Measurements from ENCODE around the gene CTIF.

The CTIF gene

DNA sequence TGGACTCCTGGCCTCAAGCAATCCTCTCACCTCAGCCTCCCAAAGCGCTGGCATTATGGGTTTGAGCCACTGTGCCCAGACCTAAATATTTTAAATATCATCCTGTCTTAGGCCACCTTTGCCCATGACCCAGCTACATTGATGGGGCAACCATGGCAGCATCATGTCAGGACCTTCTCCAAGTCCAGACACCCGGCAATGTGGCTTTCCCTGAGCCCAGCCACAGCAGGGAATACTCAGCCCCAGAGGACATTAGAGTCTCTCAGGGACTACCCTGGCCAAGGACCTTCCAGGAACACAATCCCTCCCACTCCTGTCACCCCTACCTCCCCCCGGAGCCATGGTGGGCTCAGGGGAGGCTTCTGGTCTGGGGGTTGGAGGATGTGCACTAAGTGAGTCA lies 339.1 kb downstream of the CTIF start:
- DNase-seq: no peak

DNA sequence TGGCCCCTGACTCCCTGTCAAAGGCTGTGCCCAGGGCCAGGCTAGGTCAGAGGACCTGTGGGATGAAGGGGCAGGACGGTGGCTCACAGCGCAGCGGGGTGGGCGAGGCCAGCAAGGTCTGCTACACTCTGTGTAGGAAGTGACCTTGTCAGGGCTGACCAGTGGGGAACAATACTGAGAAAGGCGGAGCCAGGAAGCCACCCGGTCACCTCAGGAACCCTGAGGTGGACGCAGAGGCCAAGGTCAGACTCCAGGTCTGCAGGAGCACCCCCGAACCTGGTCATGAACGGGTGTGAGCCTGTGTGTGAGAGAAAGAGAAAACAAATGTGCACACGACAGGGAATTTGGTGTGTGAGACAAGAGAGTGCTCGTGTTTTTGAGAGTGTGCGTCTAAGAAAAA lies 339.6 kb downstream of the CTIF start:
- no peak for DNase-seq

DNA sequence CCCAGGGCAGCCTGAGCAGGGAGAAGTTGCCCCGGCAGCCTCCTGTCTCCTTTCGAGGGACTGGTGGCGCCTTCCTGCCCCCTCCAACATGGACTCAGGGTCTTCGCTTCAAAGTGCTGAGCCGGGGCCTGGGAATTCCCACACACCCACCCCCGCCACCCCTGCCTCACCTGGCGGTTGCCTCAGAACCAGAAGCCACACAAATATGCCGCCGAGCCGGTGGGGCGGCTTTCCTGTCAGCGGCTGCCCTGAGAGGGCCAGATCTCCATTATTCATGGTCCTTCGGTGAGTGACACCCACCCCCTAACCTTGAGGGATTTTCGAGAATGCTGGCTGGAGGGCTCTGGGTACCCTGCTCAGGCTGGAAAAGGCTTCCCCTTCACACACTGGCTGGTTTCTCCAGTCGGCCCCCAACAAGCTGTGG lies 340.2 kb downstream of the CTIF start:
- DNase-seq: no peak

DNA sequence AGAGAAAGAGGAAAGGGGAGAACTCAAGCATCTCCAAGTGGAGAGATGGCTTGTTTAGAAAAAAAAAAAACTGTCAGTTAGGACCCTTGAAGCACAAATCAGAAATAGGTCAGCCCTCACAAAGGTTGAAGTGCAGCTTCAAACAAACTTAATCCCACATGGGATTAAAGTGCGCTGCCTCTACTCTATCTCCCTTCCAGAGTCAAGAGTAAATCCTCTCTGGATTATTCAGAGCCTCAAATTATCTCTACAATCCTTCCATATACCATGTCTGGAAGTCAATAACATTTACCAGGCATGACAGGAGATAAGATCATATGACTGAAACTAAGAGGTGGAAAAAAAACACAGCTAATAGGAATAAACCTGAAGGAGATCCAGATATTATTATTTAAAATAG lies 342.1 kb downstream of the CTIF start:
- DNase-seq: no peak

DNA sequence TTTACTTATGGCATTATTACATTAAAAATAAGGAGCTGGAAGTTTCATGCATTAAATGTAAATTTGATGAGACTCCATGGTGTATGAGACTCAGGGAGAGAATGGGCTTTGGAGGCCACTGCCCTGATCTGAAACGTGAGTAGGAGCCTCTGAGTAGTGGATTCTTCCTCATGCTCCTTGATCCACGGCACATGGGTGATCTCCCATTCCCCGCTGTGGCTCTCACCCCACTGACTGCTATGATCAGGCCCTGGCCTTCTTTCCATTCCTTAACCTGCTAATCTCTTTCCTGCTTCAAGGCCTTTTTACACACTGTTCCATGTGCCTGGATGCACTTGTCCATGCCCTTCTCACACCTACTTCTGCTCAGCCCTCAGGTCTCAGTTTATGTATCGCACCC lies 343.5 kb downstream of the CTIF start:
- no peak for DNase-seq

DNA sequence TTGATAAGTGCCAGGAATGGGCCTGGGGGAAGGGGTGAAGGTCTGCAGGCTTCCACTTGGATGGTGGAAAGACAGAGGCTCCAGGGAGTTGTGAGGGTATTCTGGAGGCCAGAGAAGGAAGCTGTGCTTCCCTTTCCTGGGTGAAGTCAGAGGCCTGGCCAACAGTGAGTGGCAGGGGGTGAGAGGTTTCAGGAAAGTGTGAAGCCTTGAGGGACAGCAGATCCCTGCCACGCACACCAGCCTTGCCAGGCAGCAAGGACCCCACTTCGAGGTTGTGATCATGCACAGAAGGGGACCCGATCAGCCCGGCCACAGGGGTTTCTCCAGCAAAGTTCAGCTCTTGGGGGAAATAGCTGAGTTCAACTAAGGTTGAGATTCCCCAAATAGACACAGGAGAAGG lies 345.5 kb downstream of the CTIF start:
- no peak for DNase-seq

DNA sequence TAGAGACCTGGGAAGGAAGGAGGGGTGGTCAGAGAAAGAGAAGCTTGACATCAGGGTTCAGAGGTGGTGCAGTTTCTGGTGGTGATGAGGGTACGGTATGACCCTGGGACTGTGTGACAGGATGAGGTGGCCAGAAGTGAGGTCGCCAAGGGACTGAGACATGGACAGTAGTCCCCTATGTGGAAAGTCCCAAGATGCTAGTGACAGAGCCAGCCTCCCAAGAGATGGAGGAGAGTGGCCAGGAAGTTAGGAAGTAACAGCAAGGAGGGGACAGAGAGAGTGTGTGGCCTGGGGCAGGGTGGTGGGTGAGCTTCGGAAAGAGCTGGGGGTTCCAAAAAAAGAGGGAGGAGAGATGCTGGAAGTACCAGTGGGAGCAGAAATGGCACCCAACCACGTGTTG lies 345.9 kb downstream of the CTIF start:
- DNase-seq: no peak

DNA sequence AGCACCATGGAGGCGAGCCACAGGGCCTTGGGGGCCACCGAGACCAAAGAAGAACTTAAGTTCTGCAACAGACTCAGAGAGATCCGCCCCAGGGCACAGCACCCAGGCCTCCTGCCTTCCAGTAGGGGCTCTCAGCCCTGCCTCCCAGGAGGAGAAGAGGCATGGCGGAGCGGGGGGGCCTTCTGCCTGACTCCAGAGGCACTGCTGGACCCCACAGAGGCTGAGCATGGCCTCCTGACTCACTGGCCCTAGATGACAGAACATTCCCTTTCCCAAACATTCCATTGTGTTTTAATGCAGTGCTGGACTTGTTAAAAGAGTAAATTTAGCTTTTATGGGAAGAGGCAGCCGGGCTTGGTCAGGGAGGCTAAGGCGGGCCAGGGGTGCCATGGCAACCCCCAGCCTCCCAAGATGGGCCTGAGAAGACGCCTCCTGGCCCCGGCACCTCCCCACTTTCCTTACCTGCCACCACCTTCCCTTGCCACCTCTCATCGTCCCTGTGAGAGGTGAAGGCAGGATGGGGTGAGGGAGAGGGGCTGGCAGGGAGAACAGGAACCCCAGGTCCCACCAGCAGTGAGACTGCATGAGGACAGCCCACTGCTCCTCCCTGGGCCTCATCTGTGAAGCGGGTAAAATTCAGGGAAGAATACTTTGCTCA lies 346.6 kb downstream of the CTIF start:
- no peak for DNase-seq

DNA sequence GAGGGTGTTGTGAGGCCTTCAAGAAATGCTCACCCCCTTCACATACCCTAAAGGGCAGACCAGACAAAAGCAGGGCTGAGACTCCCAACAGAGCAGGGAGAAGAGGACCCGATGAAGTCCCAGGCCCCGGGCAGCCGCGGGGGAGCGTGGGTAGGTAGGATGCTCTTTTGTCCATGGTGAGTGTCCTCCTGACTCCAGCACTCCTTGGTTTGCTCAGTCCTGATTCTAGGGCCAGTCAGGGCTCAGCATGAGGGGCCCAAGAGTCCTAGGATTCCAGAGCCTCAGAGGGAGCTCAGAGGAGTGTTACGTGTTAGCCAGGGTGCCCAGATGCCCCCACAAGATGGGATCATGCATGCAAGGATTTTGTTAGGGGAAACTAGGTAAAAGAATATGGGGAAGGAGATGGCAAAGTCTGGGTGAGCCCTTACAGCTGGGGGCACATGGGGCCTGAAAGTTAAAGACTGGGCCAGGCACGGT lies 347.1 kb downstream of the CTIF start:
- no peak for DNase-seq

DNA sequence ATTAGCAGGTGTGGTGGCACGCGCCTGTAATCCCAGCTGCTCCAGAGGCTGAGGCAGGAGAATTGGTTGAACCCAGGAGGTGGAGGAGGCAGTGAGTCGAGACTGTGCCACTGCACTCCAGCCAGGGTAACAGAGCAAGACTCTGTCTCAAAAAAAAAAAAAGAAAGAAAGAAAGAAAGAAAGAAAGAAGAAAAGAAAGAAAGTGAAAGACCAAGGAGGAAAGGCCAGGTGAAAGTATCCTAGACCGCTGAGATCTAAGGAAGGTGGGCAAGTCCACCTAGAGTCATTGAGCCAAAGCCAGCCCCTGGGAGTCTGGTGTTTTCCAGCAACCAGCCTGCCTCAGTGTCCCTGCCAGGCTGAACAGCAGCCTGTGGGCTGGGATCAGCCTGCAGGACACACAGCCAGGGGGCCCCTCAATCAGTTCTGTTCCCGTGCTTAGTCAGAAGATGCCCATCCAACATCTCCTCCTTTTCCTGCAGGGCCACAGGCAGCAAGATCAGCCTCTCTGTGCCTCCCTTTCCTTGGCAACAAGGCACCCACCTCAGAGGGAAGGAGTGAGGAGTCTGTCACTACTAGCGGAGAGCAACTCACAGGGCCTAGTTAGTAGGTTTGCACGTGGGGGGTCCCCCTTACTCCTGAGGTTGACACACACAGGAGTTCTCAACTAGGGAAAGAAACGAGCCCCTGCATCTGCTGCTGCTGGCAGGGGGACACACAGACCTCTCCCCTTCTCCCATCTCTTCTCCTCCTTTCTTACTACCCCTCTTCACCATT lies 347.9 kb downstream of the CTIF start:
- no peak for DNase-seq

DNA sequence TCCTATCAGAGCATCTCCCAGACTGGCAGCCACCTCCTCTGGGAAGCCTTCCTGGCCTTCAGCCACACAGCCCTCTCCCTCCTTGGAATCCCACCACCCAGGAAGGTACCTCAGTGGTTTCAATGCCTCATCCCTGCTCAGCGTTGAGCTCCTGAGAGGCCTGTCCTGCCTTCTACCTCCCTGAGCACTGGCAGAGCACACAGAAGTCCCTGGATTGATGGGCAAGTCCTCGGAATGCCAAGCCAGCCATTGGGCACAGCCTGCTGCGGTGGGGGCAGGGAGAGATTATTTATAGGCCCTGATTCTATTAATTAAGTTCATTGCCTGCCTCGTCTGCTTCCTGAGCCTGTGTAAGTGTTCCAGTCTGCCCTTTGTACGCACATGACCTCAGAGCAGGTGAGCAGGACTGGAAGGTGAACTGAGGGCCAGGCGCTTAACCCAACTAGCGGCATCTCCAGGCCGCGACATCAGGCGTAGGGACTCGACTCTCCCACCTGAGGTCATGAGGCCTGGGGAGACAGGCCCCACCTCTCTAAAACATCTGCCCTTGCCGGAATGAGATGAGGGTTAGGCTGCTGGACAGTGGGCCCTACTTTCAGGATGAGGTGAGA lies 348.6 kb downstream of the CTIF start:
- DNase-seq: no peak

DNA sequence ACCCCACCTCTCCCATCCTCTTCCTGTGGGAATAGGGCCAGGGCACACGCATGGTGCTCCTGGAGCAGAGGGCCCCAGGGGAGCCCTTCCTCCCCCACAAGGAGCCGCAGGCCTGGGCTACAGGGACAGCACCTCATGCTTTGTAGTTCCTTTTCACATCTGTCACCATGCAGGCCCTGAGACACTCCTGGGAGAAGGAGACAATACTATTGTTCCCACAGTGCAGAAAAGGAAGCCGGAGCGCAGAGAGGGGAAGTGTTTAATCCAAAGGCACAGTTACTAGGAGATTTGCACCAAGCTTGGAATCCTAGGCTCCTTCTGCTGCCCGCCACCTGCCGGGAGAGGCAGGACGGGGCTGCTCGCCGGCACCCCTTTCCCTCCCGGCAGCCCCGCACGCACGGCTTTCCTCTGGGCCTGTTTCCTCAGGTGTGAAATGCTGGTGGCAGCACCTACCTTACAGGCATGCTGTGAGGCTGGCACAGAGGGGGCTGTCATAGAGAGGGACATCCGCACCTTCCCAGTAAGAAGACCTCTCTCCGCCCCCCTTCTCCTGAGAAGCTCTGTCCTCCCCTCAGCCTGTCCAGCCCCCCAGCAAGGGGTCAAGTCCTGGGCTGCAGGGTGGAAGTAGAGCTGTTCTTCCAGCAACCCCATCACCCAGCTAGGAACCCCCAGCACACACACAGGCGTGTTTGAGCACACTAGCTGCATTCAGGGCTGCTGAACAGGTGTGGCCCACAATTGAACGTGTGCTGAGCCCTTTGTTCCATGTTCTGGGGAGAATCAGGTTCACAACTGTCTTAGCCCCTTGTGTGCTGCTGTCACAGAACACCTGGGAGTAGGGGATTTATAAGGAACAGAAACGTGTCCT lies 349.3 kb downstream of the CTIF start:
- DNase-seq: no peak

DNA sequence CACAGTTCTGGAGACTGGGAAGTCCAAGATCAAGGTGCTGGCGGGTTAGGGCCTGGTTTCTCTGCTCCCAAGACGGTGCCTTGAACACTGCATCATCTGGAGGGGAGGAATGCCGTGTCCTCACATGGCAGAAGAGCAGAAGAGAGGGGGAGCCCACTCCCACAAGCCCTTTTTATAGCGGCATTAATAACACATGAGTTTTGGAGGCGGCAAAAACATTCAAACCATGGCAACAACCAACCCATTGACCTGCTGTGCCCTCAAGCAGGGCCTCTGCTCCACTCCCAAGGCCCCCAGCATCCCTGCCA lies 349.9 kb downstream of the CTIF start:
- DNase-seq: no peak

DNA sequence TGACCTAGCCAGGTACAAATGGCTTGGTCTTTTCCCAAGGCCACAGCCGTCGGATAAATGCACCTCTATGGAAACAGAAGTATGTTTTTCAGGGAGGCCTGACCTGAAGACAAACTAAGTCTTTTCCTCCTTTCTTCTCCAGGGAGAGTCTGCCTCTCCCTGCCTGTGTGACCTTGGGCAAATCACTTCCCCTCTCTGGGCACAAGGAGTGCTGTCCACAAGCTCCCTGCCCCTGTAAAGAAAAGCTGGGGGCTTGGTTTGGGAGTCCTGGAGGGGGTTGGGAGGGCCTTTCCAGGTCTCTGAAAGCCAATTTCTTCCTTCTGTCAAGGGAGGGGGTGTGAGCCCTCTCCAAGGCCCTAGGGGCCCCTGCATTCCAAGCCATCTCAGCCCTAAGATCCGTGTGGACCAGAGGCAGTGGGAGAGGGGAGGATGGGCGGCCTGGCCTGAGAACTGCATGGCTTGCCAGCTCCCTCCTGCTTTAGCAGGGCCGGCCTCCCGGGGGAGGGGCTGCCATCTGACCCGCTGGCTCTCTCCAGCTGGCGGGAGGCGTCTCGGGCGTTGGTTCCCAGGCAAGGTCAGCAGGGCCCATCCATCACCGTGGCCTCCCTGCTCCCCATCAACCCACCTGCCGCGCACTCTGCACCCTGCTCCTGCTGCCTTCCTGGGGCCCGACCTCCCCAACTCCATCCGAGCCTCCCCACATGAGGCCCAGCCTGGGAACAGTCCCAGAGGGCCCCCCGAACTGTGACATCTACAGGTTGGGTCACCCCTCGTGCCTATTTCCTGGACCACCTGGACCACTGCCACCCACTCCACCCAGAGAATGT lies 350.5 kb downstream of the CTIF start:
- no peak for DNase-seq

DNA sequence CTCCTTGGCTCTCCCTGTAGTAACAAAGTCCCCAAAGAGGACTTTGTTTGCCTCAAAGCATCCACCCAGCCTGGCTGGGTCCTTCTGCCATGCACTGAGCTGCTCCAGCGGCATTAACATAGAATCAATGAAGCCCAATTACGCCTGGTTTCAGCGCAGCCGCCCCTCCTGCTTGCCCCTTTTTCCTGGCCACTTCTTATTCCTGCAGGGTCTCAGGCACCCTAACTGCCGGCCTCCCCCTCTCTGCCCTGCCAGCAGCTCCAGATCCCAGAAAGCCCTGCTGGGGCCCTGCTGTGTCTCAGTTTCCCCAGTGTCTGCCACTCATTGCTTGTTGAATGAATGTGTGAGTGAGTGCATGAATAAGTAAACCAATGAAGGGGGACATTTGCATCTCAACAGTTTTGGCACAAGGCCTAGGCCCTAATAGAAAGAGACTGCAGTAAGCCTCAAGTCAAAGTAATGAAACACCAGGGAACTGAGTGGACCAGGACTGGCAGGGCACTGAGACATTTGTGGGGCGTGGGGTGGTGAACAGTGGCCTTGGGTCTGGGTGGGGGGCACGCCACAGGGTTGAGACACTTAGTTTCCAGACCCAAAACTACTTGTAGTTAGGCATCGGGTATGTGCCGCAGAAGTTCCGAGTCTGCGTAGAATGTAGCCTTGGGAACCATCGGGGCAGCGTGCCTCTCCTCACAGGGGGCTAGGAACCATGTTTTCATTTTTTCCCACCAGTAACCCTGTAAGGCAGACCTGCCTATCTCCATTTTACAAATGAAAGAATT lies 351.3 kb downstream of the CTIF start:
- no peak for DNase-seq

DNA sequence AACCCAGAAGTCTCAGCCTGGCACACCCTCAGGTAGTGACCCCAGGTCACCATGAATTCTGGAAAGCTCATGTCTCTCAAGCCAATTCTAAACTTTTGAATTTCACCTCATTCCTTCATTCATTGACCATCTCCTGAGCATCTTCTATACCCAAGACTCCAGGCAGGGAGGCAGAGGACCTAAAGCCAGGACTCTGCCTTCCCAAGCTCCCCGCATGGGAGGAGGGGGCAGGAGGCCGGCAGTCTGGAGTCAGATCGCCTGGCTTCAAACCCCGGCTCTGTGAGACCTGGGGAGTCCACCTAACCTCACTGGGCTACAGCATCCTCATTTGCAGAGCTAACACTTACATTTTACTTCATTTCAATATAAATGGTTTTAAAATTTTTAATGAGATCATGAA lies 352.9 kb downstream of the CTIF start:
- DNase-seq: no peak

DNA sequence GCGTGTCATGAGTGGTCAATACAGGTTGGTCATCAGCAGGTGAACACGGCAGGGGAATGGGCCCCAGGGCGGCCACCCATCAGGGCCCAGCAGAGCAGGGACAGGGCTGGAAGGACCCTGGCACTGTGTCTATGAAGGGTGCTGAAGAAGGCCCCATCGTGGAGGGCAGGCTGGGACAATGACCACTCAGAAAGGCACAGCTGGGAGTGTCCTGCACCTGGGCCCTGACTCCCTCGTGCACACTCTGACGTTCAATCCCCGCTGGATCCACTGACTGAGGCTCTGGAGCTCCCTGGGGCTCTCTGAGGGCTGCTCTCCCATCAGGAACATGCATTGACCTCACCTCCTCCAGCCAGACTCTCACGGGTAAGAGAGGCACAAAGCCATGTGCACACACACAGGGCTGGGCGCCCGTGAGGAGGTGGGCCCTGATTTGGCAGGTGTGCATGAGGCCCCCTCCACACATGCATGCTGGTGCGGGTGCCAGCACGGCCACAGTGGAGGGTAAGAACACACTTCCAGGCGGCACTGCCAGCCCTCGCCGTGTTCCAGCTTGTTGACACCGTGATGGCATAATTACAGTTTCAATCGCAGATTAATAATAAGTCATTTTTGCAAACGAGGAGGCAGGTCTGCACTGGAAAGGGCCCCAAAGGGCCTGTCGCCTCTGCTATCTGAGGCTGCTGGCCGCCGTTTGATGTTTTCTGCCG lies 353.5 kb downstream of the CTIF start:
- no peak for DNase-seq

DNA sequence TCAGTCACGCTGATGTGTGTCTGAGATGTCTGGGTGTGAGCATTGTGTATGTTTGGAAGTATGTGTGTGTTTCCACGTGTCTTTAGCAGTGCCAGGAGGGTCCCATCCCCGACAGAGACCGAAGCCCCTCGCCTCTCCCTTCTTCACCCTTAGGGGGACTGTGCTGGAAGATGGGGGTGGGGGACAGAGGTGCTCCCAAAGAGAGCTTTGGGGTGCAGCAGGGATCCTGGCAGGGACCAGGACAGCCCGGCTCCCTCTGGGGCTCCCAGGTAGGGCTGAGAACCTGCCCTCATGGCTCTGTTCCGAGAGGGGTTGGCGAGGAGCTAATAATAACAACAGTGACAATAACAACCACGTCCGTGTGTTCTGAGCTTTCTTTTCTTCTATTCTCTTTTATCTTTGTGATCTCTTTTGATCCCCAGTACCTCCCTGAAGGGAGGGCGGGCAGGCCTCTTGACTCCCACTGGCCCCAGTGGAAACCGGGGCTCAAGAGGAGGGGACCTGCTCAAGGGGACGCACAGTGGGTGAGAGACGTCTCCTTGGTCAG lies 354.3 kb downstream of the CTIF start:
- no peak for DNase-seq

DNA sequence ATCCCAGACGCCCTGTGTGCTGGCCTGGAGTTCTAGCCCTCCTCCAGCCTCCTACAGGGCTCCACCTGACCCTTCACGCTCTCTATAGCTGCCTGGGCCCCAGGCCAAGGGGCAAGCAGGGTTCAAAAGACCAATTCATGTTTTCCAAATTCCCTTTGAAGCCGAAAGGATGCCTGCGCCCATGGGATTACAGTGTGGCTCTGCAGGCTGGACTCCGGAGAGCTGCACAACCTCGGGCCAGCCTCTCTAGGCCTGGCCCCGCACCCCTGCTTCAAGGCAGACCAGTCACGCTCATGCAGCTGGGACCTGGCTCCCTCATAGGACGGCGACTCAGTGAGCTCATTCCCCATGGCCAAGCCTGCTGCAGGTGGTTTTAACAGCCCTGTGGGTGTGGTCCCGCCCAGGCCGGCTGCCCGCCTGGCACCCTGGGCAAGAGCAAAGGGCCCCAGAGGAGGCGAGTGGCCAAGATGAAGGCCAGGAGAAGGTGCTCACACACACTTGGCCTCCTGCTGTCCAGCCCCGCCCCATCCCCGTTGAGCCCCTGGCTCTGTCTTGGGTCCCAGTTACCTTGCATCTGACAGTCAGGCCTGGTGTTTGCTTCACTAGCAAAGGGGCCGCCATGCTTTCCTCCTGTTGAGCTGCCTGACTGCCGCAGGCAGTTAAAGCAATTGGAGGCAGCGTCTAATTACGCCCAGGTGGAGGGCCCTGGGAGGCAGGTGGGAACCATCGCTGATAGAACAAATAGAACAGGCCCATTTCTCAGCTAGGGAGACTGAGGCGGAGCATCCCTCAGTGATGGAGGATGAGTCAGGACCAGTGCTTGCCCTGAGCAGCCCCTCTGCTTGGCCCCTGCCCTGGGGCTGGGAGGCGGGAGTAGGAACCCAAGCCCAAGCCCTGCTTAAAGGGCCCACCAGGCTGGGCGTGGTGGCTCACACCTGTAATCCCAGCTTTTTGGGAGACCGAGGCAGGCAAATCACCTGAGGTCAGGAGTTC lies 355.1 kb downstream of the CTIF start:
- DNase-seq: no peak

Measured in activated CD4-positive, alpha-beta T cell treated with anti-CD3 and anti-CD28 coated beads, Interleukin-2, Interleukin-6, amounts not matched to agents 100 ng/mL and 50 ng/mL, durations not matched to agents 16 hours and 8 hours (primary cell).